Measurements from ENCODE around the gene NACC2. TPM values are rescaled to one million over a fixed set of nuclear protein-coding genes. Genes with fewer than 3 reads are reported as not detected.

The NACC2 gene
- total RNA-seq, 1 experiment from 2014 or later = 62.0 TPM

- H3K4me3 ChIP-seq (ENCODE audit: low read depth in 2 of 2, low read length in 2 of 2) = no peak overlapping the region
- DNase-seq (ENCODE audit: low read depth, low spot score) (no peak), ATAC-seq (no peak)
- no TSS peak for BruUV-seq (replicated peaks)
- H3K4me1 ChIP-seq (ENCODE audit: control insufficient read depth, insufficient read depth, low read length) = no peaks in the 10 kb centered on the region; the same call in 1 of the 2 replicates
- H3K27ac ChIP-seq (ENCODE audit: low read length) = no peak overlapping the region
- in situ Hi-C loops (cut with HindIII; ENCODE audit: low pct_unique_long_range_greater_than_20kb, low sequenced_read_pairs) (no loop called here), intact Hi-C loops (cut with micrococcal nuclease; ENCODE audit: unreplicated experiment) (no loop called here)
- ChIA-PET POLR2A (no interaction called here), CTCF (no interaction called here)
- no peaks in the 10 kb centered on the region for H3K9me3 ChIP-seq (ENCODE audit: control insufficient read depth, insufficient read depth, low read depth, low read length)
- H3K36me3 ChIP-seq (ENCODE audit: control insufficient read depth, insufficient read depth, low read length) = no peaks in the 10 kb centered on the region; the same call in 1 of the 2 replicates
- TF ChIP-seq SIN3A (IDR thresholded peaks at IDR 0.05; ENCODE audit: borderline replicate concordance, insufficient read depth, low read depth, low read length) (no peak), TCF7L2 (IDR thresholded peaks at IDR 0.05; ENCODE audit: low read depth, low read length) (no peak), POLR2AphosphoS5 (IDR thresholded peaks at IDR 0.05; ENCODE audit: low read depth, low read length) (no peak)
- TF ChIP-seq, protein P1, sequence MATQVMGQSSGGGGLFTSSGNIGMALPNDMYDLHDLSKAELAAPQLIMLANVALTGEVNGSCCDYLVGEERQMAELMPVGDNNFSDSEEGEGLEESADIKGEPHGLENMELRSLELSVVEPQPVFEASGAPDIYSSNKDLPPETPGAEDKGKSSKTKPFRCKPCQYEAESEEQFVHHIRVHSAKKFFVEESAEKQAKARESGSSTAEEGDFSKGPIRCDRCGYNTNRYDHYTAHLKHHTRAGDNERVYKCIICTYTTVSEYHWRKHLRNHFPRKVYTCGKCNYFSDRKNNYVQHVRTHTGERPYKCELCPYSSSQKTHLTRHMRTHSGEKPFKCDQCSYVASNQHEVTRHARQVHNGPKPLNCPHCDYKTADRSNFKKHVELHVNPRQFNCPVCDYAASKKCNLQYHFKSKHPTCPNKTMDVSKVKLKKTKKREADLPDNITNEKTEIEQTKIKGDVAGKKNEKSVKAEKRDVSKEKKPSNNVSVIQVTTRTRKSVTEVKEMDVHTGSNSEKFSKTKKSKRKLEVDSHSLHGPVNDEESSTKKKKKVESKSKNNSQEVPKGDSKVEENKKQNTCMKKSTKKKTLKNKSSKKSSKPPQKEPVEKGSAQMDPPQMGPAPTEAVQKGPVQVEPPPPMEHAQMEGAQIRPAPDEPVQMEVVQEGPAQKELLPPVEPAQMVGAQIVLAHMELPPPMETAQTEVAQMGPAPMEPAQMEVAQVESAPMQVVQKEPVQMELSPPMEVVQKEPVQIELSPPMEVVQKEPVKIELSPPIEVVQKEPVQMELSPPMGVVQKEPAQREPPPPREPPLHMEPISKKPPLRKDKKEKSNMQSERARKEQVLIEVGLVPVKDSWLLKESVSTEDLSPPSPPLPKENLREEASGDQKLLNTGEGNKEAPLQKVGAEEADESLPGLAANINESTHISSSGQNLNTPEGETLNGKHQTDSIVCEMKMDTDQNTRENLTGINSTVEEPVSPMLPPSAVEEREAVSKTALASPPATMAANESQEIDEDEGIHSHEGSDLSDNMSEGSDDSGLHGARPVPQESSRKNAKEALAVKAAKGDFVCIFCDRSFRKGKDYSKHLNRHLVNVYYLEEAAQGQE (IDR thresholded peaks at IDR 0.05; ENCODE audit: insufficient read depth in 1 of 2, low read depth in 2 of 2, low read length in 1 of 2) = no peak
- TF ChIP-seq, protein P2, sequence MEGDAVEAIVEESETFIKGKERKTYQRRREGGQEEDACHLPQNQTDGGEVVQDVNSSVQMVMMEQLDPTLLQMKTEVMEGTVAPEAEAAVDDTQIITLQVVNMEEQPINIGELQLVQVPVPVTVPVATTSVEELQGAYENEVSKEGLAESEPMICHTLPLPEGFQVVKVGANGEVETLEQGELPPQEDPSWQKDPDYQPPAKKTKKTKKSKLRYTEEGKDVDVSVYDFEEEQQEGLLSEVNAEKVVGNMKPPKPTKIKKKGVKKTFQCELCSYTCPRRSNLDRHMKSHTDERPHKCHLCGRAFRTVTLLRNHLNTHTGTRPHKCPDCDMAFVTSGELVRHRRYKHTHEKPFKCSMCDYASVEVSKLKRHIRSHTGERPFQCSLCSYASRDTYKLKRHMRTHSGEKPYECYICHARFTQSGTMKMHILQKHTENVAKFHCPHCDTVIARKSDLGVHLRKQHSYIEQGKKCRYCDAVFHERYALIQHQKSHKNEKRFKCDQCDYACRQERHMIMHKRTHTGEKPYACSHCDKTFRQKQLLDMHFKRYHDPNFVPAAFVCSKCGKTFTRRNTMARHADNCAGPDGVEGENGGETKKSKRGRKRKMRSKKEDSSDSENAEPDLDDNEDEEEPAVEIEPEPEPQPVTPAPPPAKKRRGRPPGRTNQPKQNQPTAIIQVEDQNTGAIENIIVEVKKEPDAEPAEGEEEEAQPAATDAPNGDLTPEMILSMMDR (IDR thresholded peaks at IDR 0.05) = no peak
- H3K27me3 ChIP-seq (ENCODE audit: control insufficient read depth, insufficient read depth, low read length) = no peaks in the 10 kb centered on the region
These were observed 58.2 kb downstream of the NACC2 start for GRCh38 chr9:136036848-136037247.

GRCh38 chr9:136036050-136036449, 59.0 kb downstream of the NACC2 start:
- CTCF ChIA-PET = interaction anchor here (0.7 kb wide), 1 partner anchor 53 kb away, joined by 4 read pairs; no protein-coding TSS in a partner anchor
- no TSS peak for BruUV-seq (replicated peaks)
- DNase-seq (ENCODE audit: low read depth, low spot score) = no peak
- ATAC-seq = no peak
- no peak overlapping the region for H3K27ac ChIP-seq (ENCODE audit: low read length)
- H3K9me3 ChIP-seq (ENCODE audit: control insufficient read depth, insufficient read depth, low read depth, low read length) = no peaks in the 10 kb centered on the region
- TF ChIP-seq, protein P1 (IDR thresholded peaks at IDR 0.05; ENCODE audit: insufficient read depth in 1 of 2, low read depth in 2 of 2, low read length in 1 of 2) = no peak
- TF ChIP-seq, protein P2 (IDR thresholded peaks at IDR 0.05) = no peak
- TF ChIP-seq SIN3A (IDR thresholded peaks at IDR 0.05; ENCODE audit: borderline replicate concordance, insufficient read depth, low read depth, low read length) = no peak
- TF ChIP-seq POLR2AphosphoS5 (IDR thresholded peaks at IDR 0.05; ENCODE audit: low read depth, low read length) = no peak
- TF ChIP-seq TCF7L2 (IDR thresholded peaks at IDR 0.05; ENCODE audit: low read depth, low read length) = no peak
- in situ Hi-C loops (cut with HindIII; ENCODE audit: low pct_unique_long_range_greater_than_20kb, low sequenced_read_pairs) = no loop called here
- intact Hi-C loops (cut with micrococcal nuclease; ENCODE audit: unreplicated experiment) = no loop called here
- H3K4me3 ChIP-seq (ENCODE audit: low read depth in 2 of 2, low read length in 2 of 2) = no peak overlapping the region
- POLR2A ChIA-PET = no interaction called here
- H3K27me3 ChIP-seq (ENCODE audit: control insufficient read depth, insufficient read depth, low read length) = no peaks in the 10 kb centered on the region
- H3K4me1 ChIP-seq (ENCODE audit: control insufficient read depth, insufficient read depth, low read length) = no peaks in the 10 kb centered on the region; the same call in 1 of the 2 replicates
- H3K36me3 ChIP-seq (ENCODE audit: control insufficient read depth, insufficient read depth, low read length) = no peaks in the 10 kb centered on the region; the same call in 1 of the 2 replicates
